ENCODE results near the gene PEX26. TPM values are rescaled to one million over a fixed set of nuclear protein-coding genes. Genes with fewer than 3 reads are reported as not detected.

The PEX26 gene
- total and polyA plus RNA-seq, 2 of the 13 experiments (the other 11 are each of a cell fraction or from before 2014, with no cell fraction given) = 10.6 to 25.1 TPM

DNA sequence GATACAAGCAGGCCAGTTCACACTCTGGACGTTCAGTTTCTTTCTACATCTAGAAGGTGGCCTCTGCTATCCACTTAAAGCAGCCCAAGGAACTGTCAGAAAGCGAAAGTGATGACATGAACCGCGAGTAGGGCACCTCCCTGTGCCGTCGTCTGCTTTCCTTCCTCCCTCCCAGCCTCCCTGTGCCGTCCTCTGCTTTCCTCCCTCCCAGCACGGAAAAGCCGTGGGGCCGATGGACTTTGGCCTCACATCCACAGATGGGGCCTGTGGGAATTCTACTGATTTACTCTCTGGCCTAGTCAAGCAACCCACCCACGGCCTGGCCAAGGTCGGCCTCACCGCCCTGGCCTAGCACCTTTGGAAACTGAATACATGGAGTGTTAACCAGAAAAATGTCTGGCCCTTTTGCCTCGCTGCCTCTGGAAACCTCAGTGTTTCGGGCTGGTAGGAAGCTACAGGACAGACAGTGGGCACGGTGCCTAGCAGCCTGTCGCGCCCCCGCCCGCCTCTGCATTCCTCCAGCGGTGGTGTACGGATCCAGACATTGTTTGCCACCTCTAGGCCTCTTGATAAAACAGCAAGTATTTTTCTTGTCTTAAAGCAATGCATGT lies 14.2 kb downstream of the PEX26 start (continued):
- TF ChIP-seq ZNF143 (CRISPR knock-in tag; IDR thresholded peaks at IDR 0.05) (peak; percentile 27; the same call in 1 of the 2 replicates), ESRRA (CRISPR knock-in tag; IDR thresholded peaks at IDR 0.05; ENCODE audit: low read depth) (peak; percentile 69), NAIF1 (CRISPR knock-in tag; IDR thresholded peaks at IDR 0.05; ENCODE audit: borderline replicate concordance) (no peak), AKAP8 (CRISPR knock-in tag; IDR thresholded peaks at IDR 0.05) (peak; percentile 87; the same call in 1 of the 2 replicates), ZNF350 (CRISPR knock-in tag; IDR thresholded peaks at IDR 0.05; ENCODE audit: borderline replicate concordance, low read depth) (peak; percentile 84; the same call in 1 of the 2 replicates), SRY (CRISPR knock-in tag; IDR thresholded peaks at IDR 0.05) (no peak), ZSCAN29 (CRISPR knock-in tag; conservative IDR thresholded peaks at IDR 0.05) (no peak), SNRNP70 (IDR thresholded peaks at IDR 0.05; ENCODE audit: low read depth, low read length) (no peak), RORA (CRISPR knock-in tag; IDR thresholded peaks at IDR 0.05) (no peak), EEA1 (CRISPR knock-in tag; IDR thresholded peaks at IDR 0.05; ENCODE audit: borderline replicate concordance) (no peak), HDAC2 (CRISPR knock-in tag; IDR thresholded peaks at IDR 0.05) (peak; percentile 84), HNRNPUL1 (IDR thresholded peaks at IDR 0.05; ENCODE audit: low read depth, low read length) (no peak), CENPX (CRISPR knock-in tag; IDR thresholded peaks at IDR 0.05) (no peak), ZZZ3 (CRISPR knock-in tag; IDR thresholded peaks at IDR 0.05; ENCODE audit: borderline replicate concordance) (peak; percentile 97), CHCHD3 (CRISPR knock-in tag; IDR thresholded peaks at IDR 0.05) (no peak), CHD2 (IDR thresholded peaks at IDR 0.05; ENCODE audit: low read depth, low read length) (no peak), DPF2 (CRISPR knock-in tag; IDR thresholded peaks at IDR 0.05; ENCODE audit: borderline replicate concordance, low read depth) (no peak), FOXM1 (CRISPR knock-in tag; IDR thresholded peaks at IDR 0.05) (no peak), FOXC1 (CRISPR knock-in tag; IDR thresholded peaks at IDR 0.05; ENCODE audit: borderline replicate concordance) (peak; percentile 72), KLF15 (CRISPR knock-in tag; IDR thresholded peaks at IDR 0.05; ENCODE audit: borderline replicate concordance) (no peak), KLF9 (CRISPR knock-in tag; IDR thresholded peaks at IDR 0.05; ENCODE audit: low read depth) (no peak), ZNF607 (CRISPR knock-in tag; IDR thresholded peaks at IDR 0.05; ENCODE audit: borderline replicate concordance) (peak; percentile 86; the same call in 1 of the 2 replicates), ZBTB38 (CRISPR knock-in tag; IDR thresholded peaks at IDR 0.05) (peak; percentile 43; the same call in 1 of the 2 replicates), ZNF75D (CRISPR knock-in tag; IDR thresholded peaks at IDR 0.05; ENCODE audit: borderline replicate concordance) (no peak), SP140L (CRISPR knock-in tag; IDR thresholded peaks at IDR 0.05; ENCODE audit: borderline replicate concordance) (0 out of 2 replicates have a peak, but pooled peaks have one; percentile 68)
- TF ChIP-seq, protein P1, sequence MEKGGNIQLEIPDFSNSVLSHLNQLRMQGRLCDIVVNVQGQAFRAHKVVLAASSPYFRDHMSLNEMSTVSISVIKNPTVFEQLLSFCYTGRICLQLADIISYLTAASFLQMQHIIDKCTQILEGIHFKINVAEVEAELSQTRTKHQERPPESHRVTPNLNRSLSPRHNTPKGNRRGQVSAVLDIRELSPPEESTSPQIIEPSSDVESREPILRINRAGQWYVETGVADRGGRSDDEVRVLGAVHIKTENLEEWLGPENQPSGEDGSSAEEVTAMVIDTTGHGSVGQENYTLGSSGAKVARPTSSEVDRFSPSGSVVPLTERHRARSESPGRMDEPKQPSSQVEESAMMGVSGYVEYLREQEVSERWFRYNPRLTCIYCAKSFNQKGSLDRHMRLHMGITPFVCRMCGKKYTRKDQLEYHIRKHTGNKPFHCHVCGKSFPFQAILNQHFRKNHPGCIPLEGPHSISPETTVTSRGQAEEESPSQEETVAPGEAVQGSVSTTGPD (CRISPR knock-in tag; IDR thresholded peaks at IDR 0.05) = no peak
- TF ChIP-seq, protein P2, sequence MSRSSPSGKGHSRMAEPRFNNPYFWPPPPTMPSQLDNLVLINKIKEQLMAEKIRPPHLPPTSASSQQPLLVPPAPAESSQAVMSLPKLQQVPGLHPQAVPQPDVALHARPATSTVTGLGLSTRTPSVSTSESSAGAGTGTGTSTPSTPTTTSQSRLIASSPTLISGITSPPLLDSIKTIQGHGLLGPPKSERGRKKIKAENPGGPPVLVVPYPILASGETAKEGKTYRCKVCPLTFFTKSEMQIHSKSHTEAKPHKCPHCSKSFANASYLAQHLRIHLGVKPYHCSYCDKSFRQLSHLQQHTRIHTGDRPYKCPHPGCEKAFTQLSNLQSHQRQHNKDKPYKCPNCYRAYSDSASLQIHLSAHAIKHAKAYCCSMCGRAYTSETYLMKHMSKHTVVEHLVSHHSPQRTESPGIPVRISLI (CRISPR knock-in tag; IDR thresholded peaks at IDR 0.05; ENCODE audit: borderline replicate concordance) = peak; percentile 32; the same call in 1 of the 2 replicates
- TF ChIP-seq, protein P3, sequence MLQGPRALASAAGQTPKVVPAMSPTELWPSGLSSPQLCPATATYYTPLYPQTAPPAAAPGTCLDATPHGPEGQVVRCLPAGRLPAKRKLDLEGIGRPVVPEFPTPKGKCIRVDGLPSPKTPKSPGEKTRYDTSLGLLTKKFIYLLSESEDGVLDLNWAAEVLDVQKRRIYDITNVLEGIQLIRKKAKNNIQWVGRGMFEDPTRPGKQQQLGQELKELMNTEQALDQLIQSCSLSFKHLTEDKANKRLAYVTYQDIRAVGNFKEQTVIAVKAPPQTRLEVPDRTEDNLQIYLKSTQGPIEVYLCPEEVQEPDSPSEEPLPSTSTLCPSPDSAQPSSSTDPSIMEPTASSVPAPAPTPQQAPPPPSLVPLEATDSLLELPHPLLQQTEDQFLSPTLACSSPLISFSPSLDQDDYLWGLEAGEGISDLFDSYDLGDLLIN (CRISPR knock-in tag; IDR thresholded peaks at IDR 0.05; ENCODE audit: borderline replicate concordance) = no peak
